CD4-positive, alpha-beta memory T cell (primary cell): ENCODE data around the gene LIN37. TPM values are rescaled to one million over a fixed set of nuclear protein-coding genes. Genes with fewer than 3 reads are reported as not detected.

ENCODE experiments used
- CTCF ChIA-PET: fragments of 350-600 bp; sonication (Branson Sonifier 250); formaldehyde crosslinking; loops from one replicate; lab custom pipeline; 2021; ENCODE audit warnings: inconsistent platforms; ENCODE audit not compliant: partially characterized antibody; lab: Charles Lee
- POLR2A ChIA-PET: fragments of 350-600 bp; sonication (Branson Sonifier 250); formaldehyde crosslinking; loops from one replicate; lab custom pipeline; 2021; ENCODE audit not compliant: partially characterized antibody; lab: Charles Lee
- DNase-seq, 5 donors: peaks; one replicate each; pipeline versions ENCODE4 v3.0.0 to v3.0.0-alpha.2; 2020 to 2022; ENCODE audit warnings: mixed read lengths in 1 of 5
- H3K27ac ChIP-seq: one replicate; pipeline ENCODE4 v1.7.0; 2013; ENCODE audit warnings: low read depth, low read length
- H3K27me3 ChIP-seq: 2 replicates; pipeline ENCODE4 v1.7.0; 2013; ENCODE audit warnings: mild to moderate bottlenecking, low read length, moderate library complexity; ENCODE audit not compliant: insufficient read depth
- H3K36me3 ChIP-seq: 2 replicates; pipeline ENCODE4 v1.7.0; 2013; ENCODE audit warnings: mild to moderate bottlenecking, low read length, moderate library complexity; ENCODE audit not compliant: insufficient read depth
- H3K4me1 ChIP-seq: 2 replicates; pipeline ENCODE4 v1.7.0; 2013; ENCODE audit warnings: mild to moderate bottlenecking, low read length, moderate library complexity; ENCODE audit not compliant: insufficient read depth
- H3K4me3 ChIP-seq, 2 donors: one replicate each; pipeline ENCODE4 v1.7.0; 2013; ENCODE audit warnings: low read length in 2 of 2, mild to moderate bottlenecking in 1 of 2
- H3K9me3 ChIP-seq, 2 donors: one replicate each; pipeline ENCODE4 v1.7.0; 2013; ENCODE audit warnings: low read length in 2 of 2, control low read depth in 1 of 2; ENCODE audit not compliant: control insufficient read depth in 1 of 2
- H3K27ac Mint-ChIP-seq, 7 donors: one replicate each; pipeline ENCODE4 v1.8.0; 2020 to 2021; ENCODE audit warnings: mixed read lengths in 7 of 7, mild to moderate bottlenecking in 6 of 7, inconsistent platforms in 3 of 7, moderate library complexity in 3 of 7
- H3K27me3 Mint-ChIP-seq, 2 donors: one replicate each; pipeline ENCODE4 v1.8.0; 2020 to 2021; ENCODE audit warnings: mixed read lengths in 2 of 2
- H3K36me3 Mint-ChIP-seq, 2 donors: one replicate each; pipeline ENCODE4 v1.8.0; 2020 to 2021; ENCODE audit warnings: mixed read lengths in 2 of 2, inconsistent platforms in 1 of 2, mild to moderate bottlenecking in 1 of 2
- H3K4me1 Mint-ChIP-seq, 4 donors: one replicate each; pipeline ENCODE4 v1.8.0; 2020 to 2021; ENCODE audit warnings: mixed read lengths in 4 of 4, mild to moderate bottlenecking in 1 of 4
- H3K4me3 Mint-ChIP-seq, 8 donors: one replicate each; pipeline ENCODE4 v1.8.0; 2020 to 2021; ENCODE audit warnings: mixed read lengths in 8 of 8, mild to moderate bottlenecking in 7 of 8, moderate library complexity in 6 of 8, inconsistent platforms in 3 of 8
- H3K9me3 Mint-ChIP-seq, 8 donors: one replicate each; pipeline ENCODE4 v1.8.0; 2020 to 2021; ENCODE audit warnings: mixed read lengths in 8 of 8, mild to moderate bottlenecking in 5 of 8, inconsistent platforms in 3 of 8, moderate library complexity in 1 of 8
- intact Hi-C: fragments of 100-400 bp; cut with micrococcal nuclease; formaldehyde crosslinking; loops from one replicate; pipeline ENCODE4 v1.15.1; 2023
- polyA plus RNA-seq, 2 donors: library from polyadenylated mRNA; unstranded; fragments of 300-500 nt; fragmentation: Illumina TruSeq; gene quantifications; one replicate each; pipeline ENCODE4 v1.2.3, GENCODE V29; 2021
- total RNA-seq, 2 experiments: library from RNA; stranded (reverse); gene quantifications; one replicate each; pipeline ENCODE4 v1.2.3, GENCODE V29; 2021

The LIN37 gene
- total and polyA plus RNA-seq, 4 experiments from 2014 or later, result 8.3 to 29.4 (median 19.8) TPM

DNA sequence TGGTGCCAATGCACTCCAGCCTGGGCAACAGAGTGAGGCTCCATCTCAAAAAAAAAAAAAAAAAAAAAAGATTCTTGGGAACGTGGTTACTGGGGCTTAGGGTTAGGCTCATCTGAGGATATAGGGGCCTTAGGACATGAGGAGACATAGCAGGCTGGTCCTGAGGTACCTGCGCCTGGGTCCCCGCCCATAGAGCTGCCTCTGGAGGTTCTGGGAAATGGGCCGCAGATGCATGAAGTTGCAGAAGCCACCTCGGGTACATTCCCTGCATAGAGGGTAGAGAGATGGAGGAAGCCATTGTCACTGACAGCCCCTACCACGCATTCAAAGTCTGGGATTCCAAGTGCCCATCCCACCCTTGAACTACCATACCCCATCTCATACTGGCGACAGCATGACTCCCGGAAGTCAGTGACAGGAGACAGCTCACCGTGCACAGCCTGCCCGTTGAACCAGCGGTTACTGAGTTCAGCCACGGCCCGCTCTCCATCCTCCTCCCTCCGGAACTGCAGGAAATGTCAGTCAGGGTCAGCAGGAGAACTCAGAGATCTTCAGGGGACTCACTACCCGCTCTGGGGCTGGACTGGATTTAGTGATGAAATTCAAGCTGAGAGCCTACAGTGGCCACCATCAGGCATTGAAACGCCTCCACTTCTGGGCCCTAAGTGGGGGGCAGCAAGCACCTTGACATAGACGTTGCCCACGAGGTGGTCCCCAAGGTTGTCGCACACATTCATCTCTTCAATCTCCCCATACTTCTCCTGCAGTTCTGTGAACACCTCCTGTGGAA lies 4.5 kb upstream of the LIN37 start:
- peaks cover 4% of the 10 kb centered on the region for H3K36me3 ChIP-seq
- no peaks in the 10 kb centered on the region for H3K27me3 Mint-ChIP-seq
- peak overlapping the region; percentile 67 to 87 for H3K4me3 ChIP-seq
- peaks cover 63% of the 10 kb centered on the region for H3K4me1 ChIP-seq
- peaks cover 32 to 72% (median 50%) of the 10 kb centered on the region in 4 donors for H3K4me1 Mint-ChIP-seq
- no peaks in the 10 kb centered on the region for H3K9me3 Mint-ChIP-seq
- intact Hi-C loops, result loop anchor here (2.0 to 10.0 kb wide), 4 partner anchors 31 to 1631 kb away; partner anchors contain the start of genes ARHGAP33, HCST and ZNF527
- no peaks in the 10 kb centered on the region for H3K9me3 ChIP-seq
- no peak for DNase-seq
- ChIA-PET POLR2A (interaction anchor here (0.7 to 4.6 kb wide), 12 partner anchors 9 to 371 kb away, joined by 3 to 51 read pairs (median 8); partner anchors contain the start of genes COX6B1, HSPB6, KMT2B and POLR2I), CTCF (interaction anchor here (0.8 to 1.0 kb wide), 2 partner anchors 41 to 49 kb away, joined by 3 to 5 read pairs; no protein-coding TSS in a partner anchor)
- no peaks in the 10 kb centered on the region for H3K27me3 ChIP-seq
- peak overlapping the region; percentile 95 to 99 (median 98) for H3K4me3 Mint-ChIP-seq
- H3K27ac Mint-ChIP-seq, result peak overlapping the region; percentile 98 to 100 (median 100)
- peaks cover 5 to 35% of the 10 kb centered on the region in 2 donors for H3K36me3 Mint-ChIP-seq
- peak overlapping the region; percentile 99 for H3K27ac ChIP-seq

- intact Hi-C loops, result loop anchor here (1.0 to 10.0 kb wide), 10 partner anchors 27 to 1630 kb away; partner anchors contain the start of genes ARHGAP33, HCST, SCGB2B2 and THAP8
- Histone ChIP-seq H3K9me3 (no peaks in the 10 kb centered on the region), H3K4me1 (peaks cover 67% of the 10 kb centered on the region), H3K27me3 (no peaks in the 10 kb centered on the region), H3K4me3 (peak overlapping the region; percentile 67 to 87), H3K36me3 (no peaks in the 10 kb centered on the region), H3K27ac (peak overlapping the region; percentile 99)
- DNase-seq, result peak; percentile 96 to 97 (median 96)
- peaks cover 32 to 77% (median 52%) of the 10 kb centered on the region in 4 donors for H3K4me1 Mint-ChIP-seq
- H3K27ac Mint-ChIP-seq, result peak overlapping the region; percentile 98 to 100 (median 100)
- no peaks in the 10 kb centered on the region for H3K9me3 Mint-ChIP-seq
- H3K27me3 Mint-ChIP-seq, result no peaks in the 10 kb centered on the region
- POLR2A ChIA-PET, result interaction anchor here (0.7 to 4.6 kb wide), 23 partner anchors 9 to 470 kb away, joined by 3 to 51 read pairs (median 4); partner anchors contain the start of genes COX6B1, HSPB6, KMT2B and POLR2I
- H3K36me3 Mint-ChIP-seq, result peaks cover 5 to 34% of the 10 kb centered on the region in 2 donors
- H3K4me3 Mint-ChIP-seq, result peak overlapping the region; percentile 95 to 99 (median 98)
- CTCF ChIA-PET, result interaction anchor here (0.5 to 1.0 kb wide), 4 partner anchors 8 to 214 kb away, joined by 3 to 5 read pairs (median 3); no protein-coding TSS in a partner anchor
These were observed 3.7 kb upstream of the LIN37 start for GRCh38 chr19:35744430-35745327.

DNA sequence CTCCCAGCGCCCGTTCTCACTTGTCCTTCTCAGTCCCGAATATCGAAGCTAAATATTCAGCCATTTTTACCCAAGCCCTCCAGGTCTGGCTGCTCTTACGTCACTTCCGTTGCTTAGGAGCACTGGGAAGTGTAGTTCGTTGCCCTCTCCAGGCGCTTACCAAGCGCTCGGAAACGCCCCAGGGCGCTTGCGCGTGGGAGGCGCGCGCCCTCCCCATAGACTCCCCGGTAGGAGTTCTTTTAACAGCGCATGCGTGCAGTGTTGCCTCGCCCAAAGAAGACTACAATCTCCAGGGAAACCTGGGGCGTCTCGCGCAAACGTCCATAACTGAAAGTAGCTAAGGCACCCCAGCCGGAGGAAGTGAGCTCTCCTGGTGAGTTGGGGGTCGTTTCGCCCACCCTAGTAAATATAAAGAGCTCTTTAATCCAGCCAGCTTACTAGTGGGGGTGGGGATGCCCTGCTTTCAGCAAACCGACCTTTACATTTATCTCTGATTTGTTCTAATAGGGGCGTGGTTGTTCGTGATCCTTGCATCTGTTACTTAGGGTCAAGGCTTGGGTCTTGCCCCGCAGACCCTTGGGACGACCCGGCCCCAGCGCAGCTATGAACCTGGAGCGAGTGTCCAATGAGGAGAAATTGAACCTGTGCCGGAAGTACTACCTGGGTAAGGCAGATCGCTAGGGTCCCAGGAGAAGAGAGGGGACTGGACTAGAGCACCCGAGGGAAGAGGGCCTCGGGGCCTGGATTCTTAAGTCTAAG lies 2.9 kb upstream of the LIN37 start, which contains the start of the genes PSENEN and U2AF1L4:
PSENEN (plus strand) TSS at position 324 of the 759 bp plus-strand sequence; CDS start at position 604, 280 bp downstream.
U2AF1L4 (minus strand) TSS at position 91 of the 759 bp plus-strand sequence; CDS start at position 64, 27 bp downstream.
- intact Hi-C loops, result loop anchor here (1.0 to 10.0 kb wide), 10 partner anchors 28 to 1629 kb away; partner anchors contain the start of genes ARHGAP33, HCST, SCGB2B2 and THAP8
- Histone ChIP-seq H3K36me3 (no peaks in the 10 kb centered on the region), H3K4me3 (peak within 1 kb of the TSS; percentile 87 to 91), H3K9me3 (no peaks in the 10 kb centered on the region), H3K27me3 (no peaks in the 10 kb centered on the region), H3K27ac (peak within 1 kb of the TSS; percentile 99), H3K4me1 (peaks cover 63% of the 10 kb centered on the region)
- Mint-ChIP-seq H3K27ac (peak within 1 kb of the TSS; percentile 98 to 100 (median 100)), H3K4me3 (peak within 1 kb of the TSS; percentile 95 to 99 (median 98)), H3K27me3 (no peaks in the 10 kb centered on the region), H3K9me3 (no peaks in the 10 kb centered on the region), H3K36me3 (peaks cover 5 to 32% of the 10 kb centered on the region in 2 donors), H3K4me1 (peaks cover 33 to 72% (median 51%) of the 10 kb centered on the region in 4 donors)
- peak; percentile 97 to 99 (median 99) for DNase-seq
- ChIA-PET CTCF (interaction anchor here (0.5 to 1.0 kb wide), 2 partner anchors 8 to 213 kb away, joined by 3 read pairs; no protein-coding TSS in a partner anchor), POLR2A (interaction anchor here (0.8 to 4.6 kb wide), 21 partner anchors 10 to 469 kb away, joined by 3 to 51 read pairs (median 4); partner anchors contain the start of genes COX6B1, HSPB6, KMT2B and POLR2I)

GRCh38 chr19:35746087-35746462 lies 2.3 kb upstream of the LIN37 start:
- Histone ChIP-seq H3K4me1 (peaks cover 63% of the 10 kb centered on the region), H3K4me3 (peak overlapping the region; percentile 87 to 91), H3K27me3 (no peaks in the 10 kb centered on the region), H3K36me3 (no peaks in the 10 kb centered on the region), H3K27ac (peak overlapping the region; percentile 99), H3K9me3 (no peaks in the 10 kb centered on the region)
- intact Hi-C loops, result loop anchor here (5.0 to 10.0 kb wide), 3 partner anchors 974 to 1629 kb away; partner anchors contain the start of genes SCGB2B2, ZNF302, ZNF527 and ZNF599
- Mint-ChIP-seq H3K27ac (peak overlapping the region; percentile 98 to 100 (median 100)), H3K4me3 (peak overlapping the region; percentile 95 to 99 (median 98)), H3K9me3 (no peaks in the 10 kb centered on the region), H3K4me1 (peaks cover 32 to 67% (median 51%) of the 10 kb centered on the region in 4 donors), H3K27me3 (no peaks in the 10 kb centered on the region), H3K36me3 (peaks cover 5 to 30% of the 10 kb centered on the region in 2 donors)
- DNase-seq, result no peak
- ChIA-PET CTCF (interaction anchor here (1.0 kb wide), 1 partner anchor 9 kb away, joined by 3 read pairs; no protein-coding TSS in a partner anchor), POLR2A (interaction anchor here (0.9 to 4.6 kb wide), 16 partner anchors 10 to 468 kb away, joined by 3 to 51 read pairs (median 4); partner anchors contain the start of genes COX6B1, HSPB6, KMT2B and POLR2I)

DNA sequence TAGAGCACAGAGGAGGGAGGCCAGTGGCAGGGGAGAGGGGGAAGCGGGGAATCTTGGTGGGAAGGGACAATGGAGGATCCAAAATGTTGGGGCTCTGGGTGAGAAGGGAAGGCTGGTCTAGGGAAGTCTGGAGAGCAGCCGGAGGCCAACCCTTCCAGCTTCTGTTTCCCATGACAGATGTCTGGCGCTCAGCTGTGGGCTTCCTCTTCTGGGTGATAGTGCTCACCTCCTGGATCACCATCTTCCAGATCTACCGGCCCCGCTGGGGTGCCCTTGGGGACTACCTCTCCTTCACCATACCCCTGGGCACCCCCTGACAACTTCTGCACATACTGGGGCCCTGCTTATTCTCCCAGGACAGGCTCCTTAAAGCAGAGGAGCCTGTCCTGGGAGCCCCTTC lies 1.8 kb upstream of the LIN37 start:
- peak overlapping the region in 1 of 2 donors; percentile 87 for H3K4me3 ChIP-seq
- H3K27me3 Mint-ChIP-seq, result no peaks in the 10 kb centered on the region
- peak overlapping the region; percentile 95 to 99 (median 98) for H3K4me3 Mint-ChIP-seq
- no peaks in the 10 kb centered on the region for H3K9me3 ChIP-seq
- H3K27ac ChIP-seq, result peak overlapping the region; percentile 99
- no peaks in the 10 kb centered on the region for H3K9me3 Mint-ChIP-seq
- H3K4me1 ChIP-seq, result peaks cover 60% of the 10 kb centered on the region
- DNase-seq, result no peak
- H3K27ac Mint-ChIP-seq, result peak overlapping the region in 4 of 7 donors; percentile 46 to 99 (median 87)
- peaks cover 32 to 63% (median 51%) of the 10 kb centered on the region in 4 donors for H3K4me1 Mint-ChIP-seq
- intact Hi-C loops, result loop anchor here (5.0 to 10.0 kb wide), 3 partner anchors 974 to 1628 kb away; partner anchors contain the start of genes SCGB2B2, ZNF302, ZNF527 and ZNF599
- peaks cover 5 to 30% of the 10 kb centered on the region in 2 donors for H3K36me3 Mint-ChIP-seq
- no peaks in the 10 kb centered on the region for H3K27me3 ChIP-seq
- no peaks in the 10 kb centered on the region for H3K36me3 ChIP-seq
- POLR2A ChIA-PET, result interaction anchor here (2.9 to 3.5 kb wide), 3 partner anchors 10 to 98 kb away, joined by 8 to 23 read pairs (median 11); partner anchors contain the start of genes COX6B1, HSPB6 and PROSER3
- CTCF ChIA-PET, result no interaction called here
